Measurements from ENCODE around the gene BNIP3. TPM values are rescaled to one million over a fixed set of nuclear protein-coding genes. Genes with fewer than 3 reads are reported as not detected.
A peak's percentile ranks its signal among the peaks of the same experiment; 100 is the strongest.

Gene BNIP3
- total RNA-seq, 2 donors from 2014 or later, result 102 to 362 TPM

- Mint-ChIP-seq H3K36me3 (ENCODE audit: low read depth) (peaks cover 95% of the 10 kb centered on the region), H3K27ac (peak overlapping the region; percentile 58), H3K4me1 (peaks cover 55% of the 10 kb centered on the region), H3K9me3 (no peaks in the 10 kb centered on the region), H3K27me3 (no peaks in the 10 kb centered on the region), H3K4me3 (peak overlapping the region; percentile 94)
- no peak for ATAC-seq (replicated peaks)
These were observed 4.2 kb downstream of the BNIP3 start for GRCh38 chr10:131977323-131978096.

GRCh38 chr10:131975796-131976195 lies 5.9 kb downstream of the BNIP3 start:
- H3K27ac Mint-ChIP-seq, result peak overlapping the region; percentile 71
- peaks cover 100% of the 10 kb centered on the region for H3K36me3 Mint-ChIP-seq (ENCODE audit: low read depth)
- H3K9me3 Mint-ChIP-seq, result no peaks in the 10 kb centered on the region
- peaks cover 63% of the 10 kb centered on the region for H3K4me1 Mint-ChIP-seq
- no peak for ATAC-seq (replicated peaks)
- H3K4me3 Mint-ChIP-seq, result peak overlapping the region; percentile 94
- no peaks in the 10 kb centered on the region for H3K27me3 Mint-ChIP-seq

- peaks cover 100% of the 10 kb centered on the region for H3K36me3 Mint-ChIP-seq (ENCODE audit: low read depth)
- no peaks in the 10 kb centered on the region for H3K9me3 Mint-ChIP-seq
- no peaks in the 10 kb centered on the region for H3K27me3 Mint-ChIP-seq
- H3K27ac Mint-ChIP-seq, result peak overlapping the region; percentile 5
- H3K4me3 Mint-ChIP-seq, result peak overlapping the region; percentile 94
- H3K4me1 Mint-ChIP-seq, result peaks cover 63% of the 10 kb centered on the region
- ATAC-seq (replicated peaks), result no peak
These were observed 6.7 kb downstream of the BNIP3 start for GRCh38 chr10:131975003-131975402.

- Mint-ChIP-seq H3K36me3 (ENCODE audit: low read depth) (peaks cover 100% of the 10 kb centered on the region), H3K27me3 (no peaks in the 10 kb centered on the region), H3K9me3 (no peaks in the 10 kb centered on the region), H3K4me1 (peaks cover 57% of the 10 kb centered on the region), H3K4me3 (peak overlapping the region; percentile 94), H3K27ac (peak overlapping the region; percentile 82)
- ATAC-seq (replicated peaks), result no peak
These were observed 7.5 kb downstream of the BNIP3 start for GRCh38 chr10:131974034-131974817.

GRCh38 chr10:131973160-131973951 lies 8.4 kb downstream of the BNIP3 start:
- ATAC-seq (replicated peaks), result peak; percentile 9
- H3K4me1 Mint-ChIP-seq, result peaks cover 56% of the 10 kb centered on the region
- H3K36me3 Mint-ChIP-seq (ENCODE audit: low read depth), result peaks cover 100% of the 10 kb centered on the region
- H3K27ac Mint-ChIP-seq, result peak overlapping the region; percentile 82
- no peaks in the 10 kb centered on the region for H3K9me3 Mint-ChIP-seq
- peak overlapping the region; percentile 94 for H3K4me3 Mint-ChIP-seq
- H3K27me3 Mint-ChIP-seq, result no peaks in the 10 kb centered on the region

- Mint-ChIP-seq H3K27ac (peak overlapping the region; percentile 82), H3K4me1 (peaks cover 49% of the 10 kb centered on the region), H3K27me3 (no peaks in the 10 kb centered on the region), H3K9me3 (no peaks in the 10 kb centered on the region), H3K36me3 (ENCODE audit: low read depth) (peaks cover 99% of the 10 kb centered on the region), H3K4me3 (peak overlapping the region; percentile 94)
- peak; percentile 71 for ATAC-seq (replicated peaks)
These were observed 9.2 kb downstream of the BNIP3 start for GRCh38 chr10:131972474-131973071.

- peaks cover 99% of the 10 kb centered on the region for H3K36me3 Mint-ChIP-seq (ENCODE audit: low read depth)
- H3K4me3 Mint-ChIP-seq, result no peak overlapping the region
- no peaks in the 10 kb centered on the region for H3K27me3 Mint-ChIP-seq
These were observed 10.1 kb downstream of the BNIP3 start for GRCh38 chr10:131971591-131971990.

GRCh38 chr10:131970946-131971345 lies 10.8 kb downstream of the BNIP3 start:
- Mint-ChIP-seq H3K9me3 (no peaks in the 10 kb centered on the region), H3K27me3 (no peaks in the 10 kb centered on the region), H3K27ac (no peak overlapping the region), H3K36me3 (ENCODE audit: low read depth) (peaks cover 99% of the 10 kb centered on the region), H3K4me3 (no peak overlapping the region), H3K4me1 (peaks cover 40% of the 10 kb centered on the region)
- ATAC-seq (replicated peaks), result no peak

More at GRCh38 chr10:131971591-131971990, 10.1 kb downstream of the BNIP3 start:
- no peak for ATAC-seq (replicated peaks)
- Mint-ChIP-seq H3K4me1 (peaks cover 47% of the 10 kb centered on the region), H3K9me3 (no peaks in the 10 kb centered on the region), H3K27ac (no peak overlapping the region)

GRCh38 chr10:131968949-131969348 lies 12.8 kb downstream of the BNIP3 start:
- Mint-ChIP-seq H3K4me1 (peaks cover 38% of the 10 kb centered on the region), H3K27ac (peak overlapping the region; percentile 22), H3K36me3 (ENCODE audit: low read depth) (peaks cover 98% of the 10 kb centered on the region), H3K4me3 (no peak overlapping the region), H3K9me3 (no peaks in the 10 kb centered on the region), H3K27me3 (no peaks in the 10 kb centered on the region)
- ATAC-seq (replicated peaks), result no peak

GRCh38 chr10:131964298-131964697 lies 17.4 kb downstream of the BNIP3 start:
- Mint-ChIP-seq H3K27ac (peak overlapping the region; percentile 64), H3K36me3 (ENCODE audit: low read depth) (peaks cover 65% of the 10 kb centered on the region), H3K4me1 (peaks cover 25% of the 10 kb centered on the region), H3K4me3 (peak overlapping the region; percentile 20), H3K9me3 (no peaks in the 10 kb centered on the region), H3K27me3 (no peaks in the 10 kb centered on the region)
- peak; percentile 12 for ATAC-seq (replicated peaks)

GRCh38 chr10:131963811-131964210 lies 17.9 kb downstream of the BNIP3 start:
- no peaks in the 10 kb centered on the region for H3K27me3 Mint-ChIP-seq
- peak overlapping the region; percentile 44 for H3K27ac Mint-ChIP-seq

GRCh38 chr10:131963350-131963749 lies 18.4 kb downstream of the BNIP3 start:
- no peak for ATAC-seq (replicated peaks)
- H3K4me1 Mint-ChIP-seq, result peaks cover 20% of the 10 kb centered on the region
- H3K9me3 Mint-ChIP-seq, result no peaks in the 10 kb centered on the region
- H3K36me3 Mint-ChIP-seq (ENCODE audit: low read depth), result peaks cover 56% of the 10 kb centered on the region
- no peaks in the 10 kb centered on the region for H3K27me3 Mint-ChIP-seq
- H3K27ac Mint-ChIP-seq, result peak overlapping the region; percentile 44
- H3K4me3 Mint-ChIP-seq, result no peak overlapping the region

More at GRCh38 chr10:131963811-131964210, 17.9 kb downstream of the BNIP3 start:
- peaks cover 22% of the 10 kb centered on the region for H3K4me1 Mint-ChIP-seq
- H3K9me3 Mint-ChIP-seq, result no peaks in the 10 kb centered on the region
- ATAC-seq (replicated peaks), result peak; percentile 29
- H3K36me3 Mint-ChIP-seq (ENCODE audit: low read depth), result peaks cover 60% of the 10 kb centered on the region
- H3K4me3 Mint-ChIP-seq, result peak overlapping the region; percentile 20

GRCh38 chr10:131961777-131962662 lies 19.7 kb downstream of the BNIP3 start:
- no peaks in the 10 kb centered on the region for H3K27me3 Mint-ChIP-seq
- H3K27ac Mint-ChIP-seq, result no peak overlapping the region
- peaks cover 20% of the 10 kb centered on the region for H3K4me1 Mint-ChIP-seq
- H3K36me3 Mint-ChIP-seq (ENCODE audit: low read depth), result peaks cover 57% of the 10 kb centered on the region
- ATAC-seq (replicated peaks), result no peak
- H3K9me3 Mint-ChIP-seq, result no peaks in the 10 kb centered on the region
- H3K4me3 Mint-ChIP-seq, result no peak overlapping the region

Measured in activated T-helper 17 cell treated with anti-CD3 and anti-CD28 coated beads, Interleukin-2, amount 50 U/mL, for 72 hours (primary cell).